ENCODE results near the gene PSKH1. TPM values are rescaled to one million over a fixed set of nuclear protein-coding genes. Genes with fewer than 3 reads are reported as not detected.

PSKH1 gene
- polyA plus RNA-seq, 4 donors = 33.7 to 41.8 (median 37.9) TPM

DNA sequence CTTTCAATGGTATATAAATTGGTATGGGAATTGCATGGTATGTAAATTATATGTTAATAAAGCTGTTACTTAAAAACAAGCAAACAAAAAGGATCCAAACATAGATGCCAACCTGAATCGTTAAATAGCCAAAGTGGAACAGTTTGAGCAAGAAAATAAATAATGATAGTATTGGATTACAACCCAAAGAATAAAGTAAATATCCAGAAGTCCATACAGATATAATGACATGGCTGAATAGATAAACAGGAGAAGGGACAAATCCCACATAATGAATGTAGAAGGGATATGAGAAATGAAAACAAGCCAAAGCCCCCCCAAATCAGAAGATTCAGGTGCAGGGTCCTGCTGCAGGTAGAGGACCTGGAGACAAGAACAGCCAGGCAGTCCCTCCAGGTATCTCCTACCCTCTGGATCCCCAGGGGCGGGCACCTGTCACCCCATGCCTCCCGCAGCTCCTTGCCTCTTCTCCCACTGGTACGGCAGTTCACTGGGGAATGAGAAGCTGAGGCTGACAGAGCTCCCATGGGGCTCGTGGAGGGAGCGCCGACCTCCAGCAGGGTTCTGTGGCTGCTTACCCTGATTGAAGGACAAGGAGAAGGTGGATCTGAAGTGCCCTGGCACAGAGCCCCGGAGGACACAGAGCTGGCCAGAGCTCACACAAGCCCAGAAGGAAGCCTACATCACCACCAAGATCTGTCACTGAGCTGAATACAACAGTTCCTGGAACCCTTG lies 60.8 kb downstream of the PSKH1 start:
- no peak for DNase-seq (ENCODE audit: low read depth in 4 of 4, low spot score in 3 of 4)

DNA sequence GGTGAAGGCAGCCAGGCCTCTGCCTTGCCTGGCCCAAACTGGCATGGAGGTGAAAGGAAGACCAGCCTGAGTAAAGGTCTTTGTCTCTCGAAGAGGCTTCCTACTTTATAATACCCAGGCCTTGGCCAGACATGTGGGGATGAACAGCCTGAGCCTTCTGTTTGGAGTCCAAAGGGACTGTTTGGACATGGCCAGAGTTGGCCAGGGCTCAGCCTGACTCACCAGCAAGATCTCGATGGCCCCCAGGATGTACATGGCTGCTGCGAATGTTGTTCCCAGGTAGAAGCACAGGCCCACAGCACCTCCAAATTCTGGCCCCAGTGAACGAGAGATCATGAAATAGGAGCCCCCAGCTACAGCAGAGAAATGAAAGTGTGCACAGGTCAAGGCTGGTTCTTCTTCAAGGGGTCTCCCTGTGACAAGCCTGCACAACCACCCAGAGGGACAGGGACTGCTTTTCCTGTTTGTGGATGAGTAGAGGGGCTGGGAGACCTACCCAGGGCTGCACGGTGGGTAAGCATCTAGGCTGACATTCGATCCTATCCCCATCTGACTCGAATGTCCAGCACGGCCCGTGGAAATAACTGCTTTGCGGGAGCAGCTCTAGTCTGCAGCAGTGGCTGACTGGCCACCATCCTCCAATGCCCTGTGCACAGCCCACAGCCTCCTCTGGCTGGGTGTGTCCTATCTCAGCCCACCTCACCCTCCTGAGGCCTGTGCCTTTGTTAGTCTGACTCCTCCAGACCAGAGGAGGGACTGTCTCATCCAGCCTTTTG lies 61.6 kb downstream of the PSKH1 start:
- DNase-seq (ENCODE audit: low read depth in 4 of 4, low spot score in 3 of 4) = no peak

DNA sequence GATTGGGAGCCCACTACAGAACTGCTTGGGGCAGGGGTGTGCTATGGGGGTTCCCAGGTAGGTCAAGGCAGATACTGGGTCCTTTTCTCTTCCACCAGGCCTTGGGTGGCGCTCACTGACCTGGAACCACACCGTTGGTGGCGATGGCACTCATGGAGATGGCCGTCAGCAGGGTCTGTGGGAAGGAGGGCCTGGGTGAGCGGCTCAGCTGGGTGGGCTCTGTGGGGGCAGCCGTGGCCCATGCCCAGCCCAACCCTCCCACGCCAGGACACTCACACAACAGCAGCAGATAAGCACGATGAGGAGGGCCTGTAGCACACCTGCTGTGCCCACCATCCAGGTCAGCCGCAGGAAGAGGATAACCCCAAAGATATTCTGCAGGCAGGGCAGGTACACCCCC lies 64.6 kb downstream of the PSKH1 start:
- no peak for DNase-seq (ENCODE audit: low read depth in 4 of 4, low spot score in 3 of 4)

DNA sequence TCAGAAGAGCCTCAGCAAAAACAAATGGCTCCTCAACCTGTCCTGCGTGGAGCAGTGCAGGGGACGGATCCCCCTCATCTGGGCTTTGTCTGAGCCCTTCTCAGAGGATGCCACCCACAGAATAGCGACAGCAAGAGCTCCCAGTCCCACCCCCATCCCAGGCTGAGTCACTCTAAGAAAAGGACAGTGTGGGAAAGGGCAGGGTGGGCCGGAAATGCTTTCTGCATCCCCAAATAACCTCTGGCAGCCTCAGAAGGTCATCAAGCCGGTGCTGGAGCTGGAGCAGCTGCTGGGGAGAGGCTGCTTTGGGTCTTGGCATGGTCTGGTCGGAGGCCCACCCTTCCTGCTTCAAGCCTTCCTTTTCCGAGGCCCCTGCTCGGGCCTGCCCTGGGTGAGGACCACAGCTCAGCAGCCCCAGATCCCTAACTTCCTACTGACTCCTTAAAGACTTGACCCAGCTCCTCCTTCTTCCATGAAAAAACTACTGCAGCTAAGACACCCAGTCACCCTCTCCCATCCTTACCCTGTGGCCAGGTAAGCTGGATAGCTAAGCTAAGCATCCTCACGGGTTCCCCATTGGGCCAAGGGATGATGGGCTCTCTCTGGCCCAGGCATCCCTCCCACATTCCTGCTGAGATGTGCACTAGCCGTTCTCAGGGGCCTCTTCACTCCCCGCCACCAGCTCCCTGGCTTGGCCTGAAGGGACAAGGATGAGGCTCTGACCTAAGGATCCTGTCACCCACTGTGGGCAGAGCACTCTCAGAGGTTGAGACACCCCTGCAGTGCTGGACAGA lies 66.7 kb downstream of the PSKH1 start:
- no peak for DNase-seq (ENCODE audit: low read depth in 4 of 4, low spot score in 3 of 4)

DNA sequence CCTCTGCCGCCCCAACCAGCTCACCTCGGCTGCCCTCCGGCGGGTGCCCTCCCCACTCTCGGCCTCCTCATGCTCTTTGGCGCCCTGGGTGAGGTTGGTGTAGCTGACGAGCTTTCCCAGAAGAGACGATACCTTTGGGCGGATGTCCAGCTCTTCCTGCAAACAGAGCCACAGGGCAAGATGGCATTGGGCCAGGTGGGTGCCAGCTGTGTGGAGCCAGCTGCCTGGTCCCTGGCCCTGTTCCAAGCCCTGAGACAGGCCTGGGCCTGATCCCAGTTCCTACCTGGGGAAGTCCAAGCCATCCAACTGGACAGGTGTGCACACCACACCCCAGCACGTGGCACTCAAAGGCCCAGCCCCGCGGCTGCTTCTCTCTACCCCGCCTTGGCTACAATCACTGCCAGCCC lies 68.5 kb downstream of the PSKH1 start:
- no peak for DNase-seq (ENCODE audit: low read depth in 4 of 4, low spot score in 3 of 4)

DNA sequence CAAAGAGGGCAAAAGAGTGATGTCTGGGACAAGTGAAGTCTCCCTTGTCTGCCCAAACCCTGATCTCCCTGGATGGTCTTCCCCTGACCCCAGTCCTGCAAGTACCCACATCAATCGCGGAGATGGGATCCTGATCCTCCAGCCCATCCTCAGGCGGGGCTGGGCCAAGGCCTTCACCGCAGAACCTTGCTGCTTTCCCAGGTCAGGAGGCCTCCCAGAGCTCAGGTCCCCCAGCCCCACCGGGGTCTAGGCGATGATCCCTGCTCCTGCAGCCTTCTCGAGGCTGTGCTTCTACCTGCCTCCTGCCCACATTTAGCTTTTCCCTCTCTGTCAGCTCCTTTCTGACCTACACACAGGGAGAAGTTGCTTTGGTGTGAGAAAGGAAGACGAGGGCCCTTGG lies 69.1 kb downstream of the PSKH1 start:
- no peak for DNase-seq (ENCODE audit: low read depth in 4 of 4, low spot score in 3 of 4)

DNA sequence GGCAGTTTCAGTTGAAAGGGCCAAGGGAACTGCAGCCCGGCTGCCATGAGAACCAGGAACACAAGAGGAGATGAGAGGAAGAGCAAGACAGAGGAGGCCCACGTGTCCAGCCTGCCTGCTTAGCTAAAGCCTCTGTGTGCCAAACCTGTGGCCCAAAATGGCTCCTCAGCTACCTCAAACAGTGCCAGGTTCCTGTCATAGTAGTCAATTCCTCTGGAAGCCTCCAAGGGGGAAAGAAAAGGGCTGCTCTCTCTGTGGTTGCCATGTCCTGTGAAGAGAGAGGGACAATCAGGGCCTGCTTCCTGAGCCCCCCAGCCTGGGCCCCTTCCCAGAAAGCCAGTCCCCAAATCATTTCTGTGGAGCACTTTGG lies 70.2 kb downstream of the PSKH1 start:
- DNase-seq (ENCODE audit: low read depth in 4 of 4, low spot score in 3 of 4) = no peak

DNA sequence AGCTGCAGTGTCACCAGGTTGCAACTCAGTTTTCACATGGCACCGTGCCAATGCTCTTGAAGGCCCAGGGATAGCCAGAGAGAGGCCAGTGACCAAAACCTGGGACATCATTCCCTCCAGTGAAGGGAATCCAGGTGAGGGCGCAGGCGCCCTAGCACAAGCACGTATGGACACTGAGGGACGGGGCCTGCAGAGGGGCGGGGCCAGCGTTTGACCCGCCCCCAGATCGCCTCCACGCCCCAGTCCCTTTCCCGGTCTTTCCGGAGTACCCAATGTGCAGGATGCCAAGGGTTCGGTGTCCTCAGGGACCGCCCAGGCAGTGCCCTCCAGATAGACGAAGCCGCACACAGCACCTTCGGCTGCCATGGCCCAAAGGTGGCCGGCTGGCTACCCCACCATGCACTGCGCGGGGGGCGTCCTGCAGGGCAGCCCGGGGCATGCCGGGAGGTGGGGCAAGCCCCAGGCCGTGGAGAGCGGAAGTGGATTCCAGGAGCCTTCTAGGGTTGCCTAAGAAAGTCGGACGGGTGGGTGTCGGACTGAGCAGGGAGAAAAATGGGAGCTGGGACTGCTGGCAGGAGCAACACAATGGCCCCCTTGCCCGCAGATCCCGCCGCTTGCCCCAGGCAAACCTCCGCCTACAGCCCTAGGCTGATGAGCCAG lies 70.7 kb downstream of the PSKH1 start:
- no peak for DNase-seq (ENCODE audit: low read depth in 4 of 4, low spot score in 3 of 4)

DNA sequence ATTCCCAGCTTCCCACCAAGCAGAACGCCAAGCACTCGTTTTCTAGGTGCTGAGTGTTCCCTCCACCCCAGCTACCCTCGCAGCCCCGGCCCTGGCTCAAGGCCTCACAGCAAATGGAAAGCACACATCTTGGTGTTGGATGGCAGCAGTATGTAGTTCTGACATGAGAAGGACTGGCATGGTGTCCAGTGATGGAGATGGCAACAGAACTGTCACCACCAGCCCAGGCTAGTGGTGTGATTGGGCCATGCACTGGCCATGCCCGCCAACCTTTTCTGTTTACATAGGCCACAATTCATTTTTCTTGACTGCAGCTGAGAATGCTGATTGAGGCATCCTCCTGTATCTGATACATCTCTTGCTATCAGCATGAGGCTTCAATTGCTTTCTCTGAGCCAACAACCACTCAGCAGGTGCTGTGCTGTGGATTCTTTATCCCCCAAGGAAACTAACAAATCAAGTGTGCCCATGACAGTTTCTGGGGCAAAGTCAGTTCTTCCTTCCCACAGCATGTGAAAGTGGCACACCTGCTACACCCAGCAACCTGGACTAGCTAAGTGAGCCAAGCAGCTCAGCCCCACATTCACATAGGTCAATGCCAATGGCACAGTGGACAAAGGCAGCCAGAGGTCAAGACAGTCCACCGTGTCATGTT lies 71.5 kb downstream of the PSKH1 start:
- no peak for DNase-seq (ENCODE audit: low read depth in 4 of 4, low spot score in 3 of 4)

DNA sequence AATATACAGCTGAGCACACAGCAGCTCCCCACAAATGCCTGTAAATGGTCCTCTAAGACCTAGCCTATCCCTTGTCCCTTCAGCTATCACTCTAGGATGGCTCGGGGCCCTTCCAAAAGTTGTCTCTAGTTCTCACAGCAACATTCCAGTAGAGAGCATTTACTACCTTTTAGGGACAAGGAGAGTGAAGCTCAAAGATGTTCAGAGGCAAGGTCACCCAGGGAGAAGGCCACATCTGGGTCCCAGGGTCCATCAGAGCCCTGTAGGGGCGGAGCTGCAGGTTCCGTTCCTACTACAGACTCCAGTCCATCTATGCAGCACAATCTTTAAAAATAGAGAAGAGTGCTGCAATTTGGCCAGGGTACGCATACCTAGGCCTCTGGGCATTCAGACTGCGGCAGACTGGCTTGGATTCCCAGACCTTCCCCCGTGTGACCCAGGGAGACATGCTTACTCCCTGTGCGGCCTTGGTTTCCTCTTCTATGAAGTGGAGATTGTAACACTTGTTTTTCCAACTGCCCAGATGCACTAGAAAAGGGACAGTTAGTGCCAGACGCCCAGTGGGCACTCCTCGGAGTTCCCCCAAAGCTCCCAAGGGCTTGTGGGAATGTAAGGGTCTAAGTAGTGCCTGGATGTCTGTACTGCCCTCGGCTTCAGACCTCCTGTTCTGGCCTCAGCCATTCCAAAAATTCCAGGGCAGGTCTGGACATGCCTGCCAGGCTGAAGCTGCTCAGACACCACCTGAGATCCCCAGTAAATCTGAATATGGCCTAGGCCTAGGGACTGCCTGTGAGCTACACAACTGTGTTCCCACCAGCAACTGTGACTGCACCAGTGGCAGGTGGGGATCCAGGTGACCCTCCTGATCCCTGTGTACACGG lies 72.9 kb downstream of the PSKH1 start:
- no peak for DNase-seq (ENCODE audit: low read depth in 4 of 4, low spot score in 3 of 4)

DNA sequence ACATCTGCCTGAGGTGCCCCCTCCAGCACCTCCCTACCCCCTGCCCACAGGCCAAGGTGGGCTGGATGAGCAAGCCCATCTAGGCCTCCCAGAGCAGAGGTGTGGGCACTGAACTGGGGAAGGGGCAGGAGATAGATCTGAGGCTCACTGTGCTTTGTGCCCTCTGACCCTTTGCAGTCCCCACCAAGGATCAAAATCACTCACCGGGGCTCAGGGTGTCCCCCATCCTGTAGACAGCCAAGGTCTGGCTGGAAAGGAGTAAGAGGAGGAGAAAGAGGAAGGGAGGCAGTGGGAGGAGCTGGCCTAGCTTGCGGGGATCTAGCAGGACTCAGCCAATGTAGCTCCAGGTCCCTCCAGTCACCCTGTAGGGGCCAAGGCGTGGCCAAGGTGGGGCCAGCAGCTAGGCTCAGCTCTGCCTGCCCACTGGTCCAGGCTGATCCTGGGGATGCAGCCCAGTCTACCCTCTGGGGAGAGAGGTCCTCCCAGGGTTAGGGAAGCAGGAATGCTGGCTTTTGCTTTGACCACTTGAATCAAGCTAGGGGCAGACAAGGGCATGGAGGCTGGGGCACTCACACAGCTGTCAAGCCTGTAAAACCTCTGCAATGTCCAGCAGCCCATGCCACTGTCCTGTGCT lies 73.6 kb downstream of the PSKH1 start:
- no peak for DNase-seq (ENCODE audit: low read depth in 4 of 4, low spot score in 3 of 4)

DNA sequence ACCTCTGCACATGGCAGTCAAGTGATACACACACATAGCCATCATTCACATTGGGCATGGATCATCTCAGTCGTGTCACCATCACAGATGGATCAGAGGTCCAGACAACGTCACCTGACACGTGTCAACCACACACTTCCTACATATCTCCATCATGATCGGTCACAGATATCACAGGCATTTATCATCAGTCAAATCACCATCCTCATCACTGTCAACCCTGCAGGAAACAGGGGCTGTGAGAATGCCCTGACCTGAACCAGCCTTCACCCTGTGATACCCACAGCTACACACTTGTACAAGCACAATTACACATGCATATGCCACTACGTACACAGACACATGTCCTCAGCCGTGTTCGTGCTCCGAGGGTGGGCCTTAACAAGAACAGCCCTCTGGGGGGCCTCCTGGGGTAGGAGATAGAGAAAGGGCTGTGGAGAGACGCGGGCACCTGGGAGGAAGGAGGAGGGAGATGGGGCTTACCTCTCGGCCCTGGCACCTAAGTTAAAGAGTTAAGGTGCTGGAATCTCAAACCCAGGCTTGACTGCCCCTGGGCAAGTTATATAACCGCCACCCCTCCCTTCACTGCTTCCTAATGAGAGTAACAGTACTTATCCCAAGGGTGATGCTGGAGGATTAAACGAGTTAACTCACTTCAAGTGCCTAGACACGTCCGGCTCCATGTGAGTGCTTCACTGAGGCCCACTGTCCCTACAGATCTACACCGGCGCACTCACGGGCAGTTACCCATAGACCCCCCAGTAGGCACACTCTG lies 74.3 kb downstream of the PSKH1 start:
- DNase-seq (ENCODE audit: low read depth in 4 of 4, low spot score in 3 of 4) = no peak

DNA sequence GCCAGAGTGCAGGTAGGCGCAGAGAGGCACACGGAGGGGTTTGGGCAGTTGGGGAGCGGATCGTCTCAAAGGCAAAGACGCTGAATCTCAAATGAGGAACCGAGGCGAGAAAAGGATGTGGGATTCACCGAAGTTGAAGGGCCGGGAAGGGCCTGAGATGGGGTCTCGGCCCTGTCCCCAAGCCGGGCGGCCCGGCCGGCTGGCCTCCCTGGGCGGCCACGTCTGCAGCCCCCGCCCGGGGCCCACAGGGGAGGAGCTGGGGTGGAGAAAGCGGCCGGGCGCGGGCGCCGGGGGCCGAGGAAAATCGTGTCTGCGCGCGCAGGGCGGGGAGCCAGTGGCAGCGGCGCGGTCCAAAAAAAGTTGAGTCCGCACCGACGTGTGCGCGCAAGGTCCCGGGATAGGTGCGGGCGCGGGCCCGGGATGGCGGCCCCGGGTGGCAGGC lies 74.9 kb downstream of the PSKH1 start:
- DNase-seq (ENCODE audit: low read depth in 4 of 4, low spot score in 3 of 4) = no peak

DNA sequence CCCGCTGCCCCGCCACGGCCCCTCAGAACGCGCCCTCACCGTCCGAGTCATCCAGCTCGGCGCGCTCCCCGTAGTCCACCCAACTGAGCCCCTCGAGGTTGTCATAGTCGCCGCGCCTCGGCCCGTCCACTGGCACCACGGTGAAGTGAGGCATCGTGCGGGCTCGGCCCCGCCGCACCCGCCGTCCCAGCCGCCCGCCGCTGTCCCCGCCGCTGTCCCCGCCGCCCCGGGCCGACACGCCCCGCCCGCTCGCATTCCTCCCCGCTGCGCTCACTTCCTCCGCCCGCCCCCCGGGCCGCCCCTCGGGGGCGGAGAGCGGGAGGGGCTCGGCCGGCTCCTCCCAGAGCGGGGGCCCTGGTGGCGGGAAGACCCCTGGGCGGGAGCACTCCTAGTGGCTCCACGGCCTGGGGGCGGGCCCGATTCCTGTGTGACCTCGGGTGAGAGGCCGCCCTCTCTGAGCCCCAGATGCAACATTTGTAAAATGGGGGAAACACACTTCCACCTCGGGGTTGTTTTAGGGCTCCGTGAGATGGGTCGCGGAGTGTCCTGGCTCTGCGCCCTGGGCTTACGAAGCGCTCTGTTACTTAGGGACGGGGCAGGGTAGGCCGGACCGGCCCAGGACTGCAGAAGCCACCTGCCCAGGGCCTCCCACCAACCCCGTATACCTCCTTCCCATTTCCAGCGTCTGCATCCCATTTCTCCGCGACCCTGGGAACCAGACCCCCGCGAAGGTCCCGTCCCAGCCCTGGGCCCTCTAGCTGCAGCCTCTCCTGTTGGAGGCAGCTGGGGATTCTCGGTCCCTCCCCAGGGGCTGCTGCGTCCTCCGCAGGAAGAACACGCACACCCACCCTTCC lies 75.6 kb downstream of the PSKH1 start, which contains the start of gene SLC12A4:
SLC12A4 (minus strand) TSS at position 238 of the 854 bp plus-strand sequence; CDS start at position 154, 84 bp downstream.
- peak; percentile 74 to 83 (median 80) for DNase-seq (ENCODE audit: low read depth in 4 of 4, low spot score in 3 of 4)

DNA sequence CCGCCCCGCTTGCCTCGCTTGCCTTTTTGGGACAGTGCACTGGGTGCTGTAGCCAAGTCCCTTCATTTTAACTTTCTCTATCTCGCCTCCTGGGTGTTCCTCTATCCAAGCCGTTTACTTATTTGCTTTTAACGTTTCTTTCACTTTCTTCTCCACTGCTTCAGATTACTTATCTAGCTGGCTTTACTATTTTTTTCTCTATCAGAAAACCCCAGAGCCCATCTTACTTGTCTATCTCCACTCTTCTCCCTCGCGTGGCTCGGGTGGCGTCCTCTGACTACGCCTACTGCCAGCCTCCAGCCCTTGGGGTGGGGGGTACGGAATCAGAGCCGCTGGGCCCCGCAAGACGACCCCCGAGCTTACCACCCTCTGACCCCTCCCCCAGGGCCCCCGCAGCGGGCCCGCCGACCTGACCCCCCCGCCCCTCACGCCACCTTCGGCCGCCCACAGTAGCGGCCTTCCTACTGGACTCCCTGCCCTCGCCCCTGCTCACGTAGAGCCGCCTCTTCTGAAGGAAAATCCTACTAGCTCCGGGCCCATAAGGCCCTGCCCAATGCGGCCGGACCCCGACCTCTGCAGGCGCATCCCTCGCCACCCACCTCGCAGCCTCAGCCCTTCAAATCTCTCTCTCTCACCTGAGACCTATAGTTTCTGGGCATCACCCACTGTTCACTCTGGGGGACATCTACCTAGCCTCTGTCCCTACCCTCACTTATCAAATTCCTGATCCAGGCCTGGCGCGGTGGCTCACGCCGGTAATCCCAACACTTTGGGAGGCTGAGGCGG lies 76.4 kb downstream of the PSKH1 start:
- DNase-seq (ENCODE audit: low read depth in 4 of 4, low spot score in 3 of 4) = no peak

DNA sequence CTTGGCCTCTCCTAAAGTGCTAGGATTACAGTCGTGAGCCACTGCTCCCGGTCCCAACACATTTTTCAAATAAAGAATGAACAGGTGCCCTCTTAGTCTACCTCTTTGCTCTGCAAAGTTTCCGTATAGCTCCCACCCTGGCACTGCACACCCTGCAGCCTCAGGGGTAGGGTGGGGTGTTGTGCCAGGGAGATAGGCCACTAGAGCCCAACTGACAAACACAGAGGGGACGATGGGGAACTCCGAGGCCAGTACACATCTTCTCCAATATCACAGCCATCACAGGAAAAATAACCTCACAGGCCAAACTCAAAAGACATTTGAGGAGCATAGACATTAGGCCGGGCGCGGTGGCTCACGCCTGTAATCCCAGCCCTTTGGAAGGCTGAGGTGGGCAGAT lies 78.1 kb downstream of the PSKH1 start:
- no peak for DNase-seq (ENCODE audit: low read depth in 4 of 4, low spot score in 3 of 4)

Data from right renal pelvis (tissue), 4 donors.